HepG2 (cell line): ENCODE measurements around the gene FITM1. TPM values are rescaled to one million over a fixed set of nuclear protein-coding genes. Genes with fewer than 3 reads are reported as not detected.

Experiments used
- ATAC-seq: fragments of 200-7000 bp; cut with Tn5 transposase; 3 replicates; pipeline ENCODE4 v1.9.1; 2020; ENCODE audit warnings: mild to moderate bottlenecking, moderate library complexity
- BruUV-seq: library from RNA; stranded (reverse); fragments of 400-500 nt; replicated peaks from 2 replicates; lab custom pipeline; 2021; lab: Mats Ljungman, UMichigan
- CTCF ChIA-PET: fragments of 300-600 bp; formaldehyde crosslinking; extraction: SDS; loops from one replicate; lab custom pipeline; 2021; ENCODE audit warnings: low total read pairs, inconsistent platforms, low intra/inter-chr PET ratio; lab: Yijun Ruan, JAX
- POLR2A ChIA-PET: fragments of 350-600 bp; sonication (Branson Sonifier 250); formaldehyde crosslinking; loops from one replicate; lab custom pipeline; 2020; ENCODE audit warnings: antibody characterized with exemption, inconsistent platforms; lab: Yijun Ruan, JAX
- DNase-seq: peaks from one replicate; pipeline ENCODE4 v3.0.0-alpha.2; 2015; ENCODE audit warnings: low spot score
- FAIRE-seq: peaks from 3 replicates; lab custom pipeline; 2011; peaks lifted over from hg19 to GRCh38; lab: Jason Lieb, UNC
- H2AFZ ChIP-seq: one replicate; pipeline ENCODE4 v1.6.1; 2011; ENCODE audit warnings: low read length, inconsistent platforms
- H3K27ac ChIP-seq: fragments of 300-600 bp; 3 replicates; pipeline ENCODE4 v1.8.0; 2011; ENCODE audit warnings: mixed run types, mild to moderate bottlenecking, mixed read lengths, low read length, inconsistent platforms; ENCODE audit not compliant: insufficient read depth; ENCODE audit errors: extremely low read length
- H3K27me3 ChIP-seq, 2 experiments: fragments of 200-600 bp in 1 of 2; 2 replicates in 1 of 2; 3 replicates in 1 of 2; pipeline versions ENCODE4 v1.6.0 to v1.8.0; 2011; ENCODE audit warnings: low read length in 2 of 2, mild to moderate bottlenecking in 2 of 2, moderate library complexity in 2 of 2, inconsistent platforms in 1 of 2; ENCODE audit not compliant: insufficient read depth in 2 of 2, control insufficient read depth in 1 of 2
- H3K36me3 ChIP-seq, 2 experiments: fragments of 200-600 bp in 1 of 2; replicated peaks in 1 of 2; 2 replicates in 1 of 2; 3 replicates in 1 of 2; pipeline versions ENCODE4 v1.5.1 to v1.8.0; 2011; ENCODE audit warnings: low read length in 2 of 2, inconsistent platforms in 1 of 2; ENCODE audit not compliant: insufficient read depth in 2 of 2, control insufficient read depth in 1 of 2
- H3K4me1 ChIP-seq: 2 replicates; pipeline ENCODE4 v1.5.1; 2012; ENCODE audit warnings: low read length, inconsistent platforms; ENCODE audit not compliant: insufficient read depth
- H3K4me2 ChIP-seq: 2 replicates; pipeline ENCODE4 v1.6.0; 2011; ENCODE audit warnings: low read depth, low read length, inconsistent platforms
- H3K4me3 ChIP-seq, 3 experiments: fragments of 200-600 bp in 1 of 3; sonication (generic), shearing (Covaris generic) in 1 of 3; replicated peaks in 1 of 3; 2 replicates each; pipeline ENCODE4 v1.5.1; 2011 to 2016; ENCODE audit warnings: low read length in 3 of 3, inconsistent platforms in 2 of 3, low read depth in 2 of 3, mild to moderate bottlenecking in 2 of 3, control low read depth in 1 of 3, mixed read lengths in 1 of 3; ENCODE audit not compliant: insufficient read depth in 1 of 3
- H3K79me2 ChIP-seq: one replicate; pipeline ENCODE4 v1.6.1; 2011; ENCODE audit warnings: low read length, inconsistent platforms; ENCODE audit not compliant: insufficient read depth
- H3K9ac ChIP-seq: 2 replicates; pipeline ENCODE4 v1.6.0; 2011; ENCODE audit warnings: mild to moderate bottlenecking, low read depth, low read length, inconsistent platforms; ENCODE audit not compliant: insufficient read depth
- H3K9me3 ChIP-seq: 2 replicates; pipeline ENCODE4 v1.5.1; 2012; ENCODE audit warnings: mild to moderate bottlenecking, low read length
- H4K20me1 ChIP-seq: 2 replicates; pipeline ENCODE4 v1.6.0; 2011; ENCODE audit warnings: inconsistent platforms, mild to moderate bottlenecking, low read length, moderate library complexity; ENCODE audit not compliant: insufficient read depth
- ATF7 ChIP-seq, 2 experiments: fragments of 450-650 bp in 1 of 2; sonication (generic) in 1 of 2; formaldehyde crosslinking in 1 of 2; IDR thresholded peaks; 2 replicates each; pipeline versions ENCODE4 v1.4.0 to v1.6.1; 2016 to 2020; ENCODE audit warnings: antibody characterized with exemption in 1 of 2, mild to moderate bottlenecking in 1 of 2, missing genetic modification reagents in 1 of 2
- BORCS8-MEF2B ChIP-seq: sonication (generic); formaldehyde crosslinking; IDR thresholded peaks from 2 replicates; pipeline ENCODE4 v1.8.0; 2022; ENCODE audit warnings: mild to moderate bottlenecking, missing genetic modification reagents
- IKZF1 ChIP-seq: fragments of 450-650 bp; IDR thresholded peaks from 2 replicates; pipeline ENCODE4 v1.7.1; 2016
- JUN ChIP-seq: sonication (generic); formaldehyde crosslinking; IDR thresholded peaks from 2 replicates; pipeline ENCODE4 v1.4.0; 2020; ENCODE audit warnings: mild to moderate bottlenecking, missing genetic modification reagents
- JUNB ChIP-seq: sonication (generic); formaldehyde crosslinking; IDR thresholded peaks from 2 replicates; pipeline ENCODE4 v1.8.0; 2022; ENCODE audit warnings: missing genetic modification reagents, mild to moderate bottlenecking, borderline replicate concordance
- KDM2A ChIP-seq: sonication (generic); formaldehyde crosslinking; IDR thresholded peaks from 2 replicates; pipeline ENCODE4 v1.4.0; 2020; ENCODE audit warnings: low read depth, missing genetic modification reagents, borderline replicate concordance
- KDM4B ChIP-seq: sonication (generic); formaldehyde crosslinking; IDR thresholded peaks from 2 replicates; pipeline ENCODE4 v1.4.0; 2020; ENCODE audit warnings: missing genetic modification reagents
- MIXL1 ChIP-seq: IDR thresholded peaks from 2 replicates; pipeline ENCODE4 v1.6.1; 2016
- NRL ChIP-seq: sonication (generic); formaldehyde crosslinking; IDR thresholded peaks from 2 replicates; pipeline ENCODE4 v1.5.0; 2020; ENCODE audit warnings: missing genetic modification reagents, mild to moderate bottlenecking, moderate library complexity, borderline replicate concordance
- ZBTB38 ChIP-seq: sonication (generic); formaldehyde crosslinking; IDR thresholded peaks from 2 replicates; pipeline ENCODE4 v1.5.1; 2020; ENCODE audit warnings: mild to moderate bottlenecking, missing genetic modification reagents
- ZNF230 ChIP-seq: sonication (generic); formaldehyde crosslinking; IDR thresholded peaks from 2 replicates; pipeline ENCODE4 v1.4.0; 2020; ENCODE audit warnings: mild to moderate bottlenecking, missing genetic modification reagents
- ZNF343 ChIP-seq: sonication (generic); formaldehyde crosslinking; IDR thresholded peaks from 2 replicates; pipeline ENCODE4 v1.4.0; 2020; ENCODE audit warnings: mild to moderate bottlenecking, missing genetic modification reagents
- WGBS: methylation state at CpG from one replicate; pipeline ENCODE4 v1.1.6; 2017; ENCODE audit warnings: low lambda C conversion rate; 5-methylcytosine and 5-hydroxymethylcytosine counted together
- in situ Hi-C: cut with HindIII; loops from 2 replicates; pipeline ENCODE4 v1.10.0; 2017; ENCODE audit warnings: low pct_unique_long_range_greater_than_20kb; ENCODE audit not compliant: extremely low pct_ligation_motif_present
- intact Hi-C: fragments of 100-400 bp; cut with micrococcal nuclease; formaldehyde crosslinking; loops from one replicate; pipeline ENCODE4 v1.10.0; 2022; ENCODE audit not compliant: unreplicated experiment
- polyA plus RNA-seq, 8 experiments: library from polyadenylated mRNA; depleted of rRNA in 3 of 8; stranded (reverse) in 7 of 8; unstranded in 1 of 8; fragments of >200 nt; fragmentation: Illumina TruSeq in 4 of 8; extraction: Trizol in 4 of 8; gene quantifications; 2 replicates each; pipeline versions ENCODE4 v1.2.1 to v1.2.3, GENCODE V29; 2011 to 2016; ENCODE audit warnings: low read depth in 4 of 8, missing spikeins in 1 of 8, mixed read lengths in 1 of 8; ENCODE audit not compliant: insufficient read depth in 1 of 8
- total RNA-seq, 5 experiments: library from RNA; depleted of rRNA; stranded (reverse); fragments of >200 nt; fragmentation: Illumina TruSeq; extraction: Trizol; gene quantifications; 2 replicates each; pipeline ENCODE4 v1.2.3, GENCODE V29; 2016; ENCODE audit warnings: low read depth in 1 of 5
- TF ChIP-seq, protein P1 (sequence below): sonication (generic); formaldehyde crosslinking; IDR thresholded peaks from 2 replicates; pipeline ENCODE4 v1.5.1; 2020; ENCODE audit warnings: missing genetic modification reagents, mild to moderate bottlenecking, borderline replicate concordance
- TF ChIP-seq, protein P2 (sequence below): IDR thresholded peaks from 2 replicates; pipeline ENCODE4 v1.6.1; 2016; ENCODE audit warnings: mild to moderate bottlenecking, missing biosample characterization, missing genetic modification reagents
- TF ChIP-seq, protein P3 (sequence below): sonication (generic); formaldehyde crosslinking; IDR thresholded peaks from 2 replicates; pipeline ENCODE4 v1.4.0; 2020; ENCODE audit warnings: missing genetic modification reagents
- TF ChIP-seq, protein P4 (sequence below): sonication (generic); formaldehyde crosslinking; IDR thresholded peaks from 2 replicates; pipeline ENCODE4 v1.4.0; 2020; ENCODE audit warnings: mild to moderate bottlenecking, missing genetic modification reagents
- TF ChIP-seq, protein P5 (sequence below): sonication (generic); formaldehyde crosslinking; IDR thresholded peaks from 2 replicates; pipeline ENCODE4 v1.8.0; 2022; ENCODE audit warnings: missing genetic modification reagents, mild to moderate bottlenecking, borderline replicate concordance

Gene FITM1
- total and polyA plus RNA-seq, 2 of the 13 experiments (the other 11 are each of a cell fraction or from before 2014, with no cell fraction given) = 2.7 to 5.8 TPM

DNA sequence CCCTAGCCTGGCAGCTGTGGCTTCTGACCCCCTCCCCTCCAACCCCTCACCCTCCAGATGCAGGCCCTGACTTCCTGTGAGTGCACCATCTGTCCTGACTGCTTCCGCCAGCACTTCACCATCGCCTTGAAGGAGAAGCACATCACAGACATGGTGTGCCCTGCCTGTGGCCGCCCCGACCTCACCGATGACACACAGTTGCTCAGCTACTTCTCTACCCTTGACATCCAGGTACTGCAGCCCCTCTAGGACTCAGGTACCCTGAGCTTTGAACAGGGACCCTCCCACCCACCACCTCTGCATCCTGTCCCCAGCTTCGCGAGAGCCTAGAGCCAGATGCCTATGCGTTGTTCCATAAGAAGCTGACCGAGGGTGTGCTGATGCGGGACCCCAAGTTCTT lies 24.6 kb downstream of the FITM1 start:
- H3K27ac ChIP-seq = no peak overlapping the region

More for the DNA sequence above, 24.6 kb downstream of the FITM1 start:
- Histone ChIP-seq H3K36me3 (peaks cover 61 to 72% of the 10 kb centered on the region in 2 experiments), H3K79me2 (no peaks in the 10 kb centered on the region), H3K4me3 (no peak overlapping the region), H3K27me3 (no peaks in the 10 kb centered on the region), H3K9ac (no peak overlapping the region), H3K4me1 (peaks cover 4% of the 10 kb centered on the region; the same call in 1 of the 2 replicates), H3K4me2 (no peak overlapping the region), H4K20me1 (no peaks in the 10 kb centered on the region; the same call in 1 of the 2 replicates), H3K9me3 (no peaks in the 10 kb centered on the region), H2AFZ (no peak overlapping the region)
- ATAC-seq (no peak), DNase-seq (no peak), FAIRE-seq (no peak)
- intact Hi-C loops (no loop called here), in situ Hi-C loops (no loop called here)
- WGBS = 98% methylated on average over 10 of the region's 10 CpGs
- TF ChIP-seq KDM2A = no peak
- TF ChIP-seq, protein P1, sequence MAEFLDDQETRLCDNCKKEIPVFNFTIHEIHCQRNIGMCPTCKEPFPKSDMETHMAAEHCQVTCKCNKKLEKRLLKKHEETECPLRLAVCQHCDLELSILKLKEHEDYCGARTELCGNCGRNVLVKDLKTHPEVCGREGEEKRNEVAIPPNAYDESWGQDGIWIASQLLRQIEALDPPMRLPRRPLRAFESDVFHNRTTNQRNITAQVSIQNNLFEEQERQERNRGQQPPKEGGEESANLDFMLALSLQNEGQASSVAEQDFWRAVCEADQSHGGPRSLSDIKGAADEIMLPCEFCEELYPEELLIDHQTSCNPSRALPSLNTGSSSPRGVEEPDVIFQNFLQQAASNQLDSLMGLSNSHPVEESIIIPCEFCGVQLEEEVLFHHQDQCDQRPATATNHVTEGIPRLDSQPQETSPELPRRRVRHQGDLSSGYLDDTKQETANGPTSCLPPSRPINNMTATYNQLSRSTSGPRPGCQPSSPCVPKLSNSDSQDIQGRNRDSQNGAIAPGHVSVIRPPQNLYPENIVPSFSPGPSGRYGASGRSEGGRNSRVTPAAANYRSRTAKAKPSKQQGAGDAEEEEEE (CRISPR knock-in tag) = 0 out of 2 replicates have a peak, but pooled peaks have one; percentile 48
- no peak for TF ChIP-seq JUN (CRISPR knock-in tag)
- no peak for TF ChIP-seq IKZF1
- 0 out of 2 replicates have a peak, but pooled peaks have one; percentile 34 for TF ChIP-seq ZNF343 (CRISPR knock-in tag)
- TF ChIP-seq MIXL1 (CRISPR knock-in tag) = no peak
- no peak for TF ChIP-seq JUNB (CRISPR knock-in tag)
- TF ChIP-seq ATF7 (IDR thresholded peaks at IDR 0.05) = no peak
- TF ChIP-seq ATF7 (CRISPR knock-in tag; IDR thresholded peaks at IDR 0.05) = 0 out of 2 replicates have a peak, but pooled peaks have one; percentile 60
- TF ChIP-seq BORCS8-MEF2B (CRISPR knock-in tag) = no peak
- TF ChIP-seq, protein P2, sequence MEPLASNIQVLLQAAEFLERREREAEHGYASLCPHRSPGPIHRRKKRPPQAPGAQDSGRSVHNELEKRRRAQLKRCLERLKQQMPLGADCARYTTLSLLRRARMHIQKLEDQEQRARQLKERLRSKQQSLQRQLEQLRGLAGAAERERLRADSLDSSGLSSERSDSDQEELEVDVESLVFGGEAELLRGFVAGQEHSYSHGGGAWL (CRISPR knock-in tag) = 0 out of 2 replicates have a peak, but pooled peaks have one; percentile 22
- peak; percentile 46; the same call in 1 of the 2 replicates for TF ChIP-seq ZBTB38 (CRISPR knock-in tag)
- TF ChIP-seq, protein P3, sequence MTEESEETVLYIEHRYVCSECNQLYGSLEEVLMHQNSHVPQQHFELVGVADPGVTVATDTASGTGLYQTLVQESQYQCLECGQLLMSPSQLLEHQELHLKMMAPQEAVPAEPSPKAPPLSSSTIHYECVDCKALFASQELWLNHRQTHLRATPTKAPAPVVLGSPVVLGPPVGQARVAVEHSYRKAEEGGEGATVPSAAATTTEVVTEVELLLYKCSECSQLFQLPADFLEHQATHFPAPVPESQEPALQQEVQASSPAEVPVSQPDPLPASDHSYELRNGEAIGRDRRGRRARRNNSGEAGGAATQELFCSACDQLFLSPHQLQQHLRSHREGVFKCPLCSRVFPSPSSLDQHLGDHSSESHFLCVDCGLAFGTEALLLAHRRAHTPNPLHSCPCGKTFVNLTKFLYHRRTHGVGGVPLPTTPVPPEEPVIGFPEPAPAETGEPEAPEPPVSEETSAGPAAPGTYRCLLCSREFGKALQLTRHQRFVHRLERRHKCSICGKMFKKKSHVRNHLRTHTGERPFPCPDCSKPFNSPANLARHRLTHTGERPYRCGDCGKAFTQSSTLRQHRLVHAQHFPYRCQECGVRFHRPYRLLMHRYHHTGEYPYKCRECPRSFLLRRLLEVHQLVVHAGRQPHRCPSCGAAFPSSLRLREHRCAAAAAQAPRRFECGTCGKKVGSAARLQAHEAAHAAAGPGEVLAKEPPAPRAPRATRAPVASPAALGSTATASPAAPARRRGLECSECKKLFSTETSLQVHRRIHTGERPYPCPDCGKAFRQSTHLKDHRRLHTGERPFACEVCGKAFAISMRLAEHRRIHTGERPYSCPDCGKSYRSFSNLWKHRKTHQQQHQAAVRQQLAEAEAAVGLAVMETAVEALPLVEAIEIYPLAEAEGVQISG (CRISPR knock-in tag) = no peak
- TF ChIP-seq NRL (CRISPR knock-in tag) = peak; percentile 36; the same call in 1 of the 2 replicates
- TF ChIP-seq KDM4B = no peak
- TF ChIP-seq, protein P4, sequence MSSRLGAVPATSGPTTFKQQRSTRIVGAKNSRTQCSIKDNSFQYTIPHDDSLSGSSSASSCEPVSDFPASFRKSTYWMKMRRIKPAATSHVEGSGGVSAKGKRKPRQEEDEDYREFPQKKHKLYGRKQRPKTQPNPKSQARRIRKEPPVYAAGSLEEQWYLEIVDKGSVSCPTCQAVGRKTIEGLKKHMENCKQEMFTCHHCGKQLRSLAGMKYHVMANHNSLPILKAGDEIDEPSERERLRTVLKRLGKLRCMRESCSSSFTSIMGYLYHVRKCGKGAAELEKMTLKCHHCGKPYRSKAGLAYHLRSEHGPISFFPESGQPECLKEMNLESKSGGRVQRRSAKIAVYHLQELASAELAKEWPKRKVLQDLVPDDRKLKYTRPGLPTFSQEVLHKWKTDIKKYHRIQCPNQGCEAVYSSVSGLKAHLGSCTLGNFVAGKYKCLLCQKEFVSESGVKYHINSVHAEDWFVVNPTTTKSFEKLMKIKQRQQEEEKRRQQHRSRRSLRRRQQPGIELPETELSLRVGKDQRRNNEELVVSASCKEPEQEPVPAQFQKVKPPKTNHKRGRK (CRISPR knock-in tag) = 0 out of 2 replicates have a peak, but pooled peaks have one; percentile 18
- TF ChIP-seq, protein P5, sequence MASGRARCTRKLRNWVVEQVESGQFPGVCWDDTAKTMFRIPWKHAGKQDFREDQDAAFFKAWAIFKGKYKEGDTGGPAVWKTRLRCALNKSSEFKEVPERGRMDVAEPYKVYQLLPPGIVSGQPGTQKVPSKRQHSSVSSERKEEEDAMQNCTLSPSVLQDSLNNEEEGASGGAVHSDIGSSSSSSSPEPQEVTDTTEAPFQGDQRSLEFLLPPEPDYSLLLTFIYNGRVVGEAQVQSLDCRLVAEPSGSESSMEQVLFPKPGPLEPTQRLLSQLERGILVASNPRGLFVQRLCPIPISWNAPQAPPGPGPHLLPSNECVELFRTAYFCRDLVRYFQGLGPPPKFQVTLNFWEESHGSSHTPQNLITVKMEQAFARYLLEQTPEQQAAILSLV = peak; percentile 82; the same call in 1 of the 2 replicates
- peak; percentile 59; the same call in 1 of the 2 replicates for TF ChIP-seq ZNF230
- no TSS peak for BruUV-seq
- ChIA-PET CTCF (no interaction called here), POLR2A (interaction anchor here (0.9 to 11.8 kb wide), 4 partner anchors 6 to 116 kb away, joined by 3 to 233 read pairs (median 108); partner anchors contain the start of genes CHMP4A, EMC9, PSME1 and PSME2)
